Astrocyte of the cerebellum (primary cell): ENCODE measurements around the gene CPXM2.

Experiments used
- DNase-seq: peaks from one replicate; pipeline ENCODE4 v3.0.0-alpha.2; 2011; ENCODE audit warnings: low read depth
- H3K4me3 ChIP-seq: 2 replicates; pipeline ENCODE4 v1.5.1; 2011; ENCODE audit warnings: mild to moderate bottlenecking, low read depth, low read length, moderate library complexity
- CTCF ChIP-seq: IDR thresholded peaks from 2 replicates; pipeline ENCODE4 v1.5.1; 2012; ENCODE audit warnings: low read length, low read depth, moderate library complexity, mild to moderate bottlenecking; ENCODE audit errors: missing control alignments
- in situ Hi-C: cut with HindIII; loops from 2 replicates; pipeline ENCODE4 v1.10.0; 2017; ENCODE audit warnings: low sequenced_read_pairs

Gene CPXM2

GRCh38 chr10:123848564-123849457 is 42.8 kb downstream of the CPXM2 start:
- in situ Hi-C loops = no loop called here
- no peak for DNase-seq

GRCh38 chr10:123847686-123848432 is 43.7 kb downstream of the CPXM2 start:
- in situ Hi-C loops = no loop called here
- H3K4me3 ChIP-seq = no peak overlapping the region
- TF ChIP-seq CTCF = no peak
- DNase-seq = no peak

More at GRCh38 chr10:123848564-123849457, 42.8 kb downstream of the CPXM2 start:
- TF ChIP-seq CTCF = no peak
- H3K4me3 ChIP-seq = no peak overlapping the region

GRCh38 chr10:123843835-123844234 is 47.8 kb downstream of the CPXM2 start:
- in situ Hi-C loops = no loop called here
- no peak for TF ChIP-seq CTCF
- no peak overlapping the region for H3K4me3 ChIP-seq
- DNase-seq = no peak

GRCh38 chr10:123842692-123843385 is 48.8 kb downstream of the CPXM2 start:
- H3K4me3 ChIP-seq = no peak overlapping the region
- in situ Hi-C loops = no loop called here
- no peak for DNase-seq

GRCh38 chr10:123841560-123841959 is 50.0 kb downstream of the CPXM2 start:
- H3K4me3 ChIP-seq = no peak overlapping the region
- TF ChIP-seq CTCF = no peak
- no peak for DNase-seq
- in situ Hi-C loops = no loop called here

More at GRCh38 chr10:123842692-123843385, 48.8 kb downstream of the CPXM2 start:
- no peak for TF ChIP-seq CTCF

GRCh38 chr10:123841115-123841514 is 50.5 kb downstream of the CPXM2 start:
- H3K4me3 ChIP-seq = no peak overlapping the region
- in situ Hi-C loops = no loop called here
- TF ChIP-seq CTCF = no peak
- DNase-seq = no peak
